ENCODE data around the gene COL9A3.

The COL9A3 gene

GRCh38 chr20:62850333-62850974 lies 33.6 kb downstream of the COL9A3 start:
- TF ChIP-seq FOXM1 (IDR thresholded peaks at IDR 0.05; ENCODE audit: borderline replicate concordance, low read depth): no peak
- TF ChIP-seq NFIC (IDR thresholded peaks at IDR 0.05): no peak
- TF ChIP-seq EGR1 (IDR thresholded peaks at IDR 0.05): no peak
- no peak for TF ChIP-seq CEBPB (IDR thresholded peaks at IDR 0.05)
- TF ChIP-seq USF1 (IDR thresholded peaks at IDR 0.05): no peak
- no peak for TF ChIP-seq YY1 (IDR thresholded peaks at IDR 0.05; ENCODE audit: low read depth)
- TF ChIP-seq TCF12 (IDR thresholded peaks at IDR 0.05; ENCODE audit: low read depth): no peak
- TF ChIP-seq ZBTB7A (IDR thresholded peaks at IDR 0.05; ENCODE audit: low read depth): no peak
- TF ChIP-seq RAD21 (IDR thresholded peaks at IDR 0.05; ENCODE audit: low read depth): no peak
- no peak for TF ChIP-seq REST (IDR thresholded peaks at IDR 0.05; ENCODE audit: low read depth)

- TF ChIP-seq RAD21 (IDR thresholded peaks at IDR 0.05; ENCODE audit: low read depth): no peak
- no peak for TF ChIP-seq YY1 (IDR thresholded peaks at IDR 0.05; ENCODE audit: low read depth)
- TF ChIP-seq ZBTB7A (IDR thresholded peaks at IDR 0.05; ENCODE audit: low read depth): no peak
- TF ChIP-seq TAF1 (IDR thresholded peaks at IDR 0.05; ENCODE audit: low read depth): no peak
- TF ChIP-seq USF1 (IDR thresholded peaks at IDR 0.05): no peak
- TF ChIP-seq TEAD4 (IDR thresholded peaks at IDR 0.05): no peak
- no peak for TF ChIP-seq NFIC (IDR thresholded peaks at IDR 0.05)
- no peak for TF ChIP-seq CEBPB (IDR thresholded peaks at IDR 0.05)
- TF ChIP-seq CREB1 (IDR thresholded peaks at IDR 0.05; ENCODE audit: low read depth): no peak
- TF ChIP-seq TCF12 (IDR thresholded peaks at IDR 0.05; ENCODE audit: low read depth): no peak
- no peak for TF ChIP-seq EGR1 (IDR thresholded peaks at IDR 0.05)
- TF ChIP-seq REST (IDR thresholded peaks at IDR 0.05; ENCODE audit: low read depth): no peak
- no peak for TF ChIP-seq FOXM1 (IDR thresholded peaks at IDR 0.05; ENCODE audit: borderline replicate concordance, low read depth)
- TF ChIP-seq MAX (IDR thresholded peaks at IDR 0.05): no peak
- no peak for TF ChIP-seq EP300 (IDR thresholded peaks at IDR 0.05; ENCODE audit: borderline replicate concordance)
These were observed 35.3 kb downstream of the COL9A3 start for GRCh38 chr20:62852196-62852595.

GRCh38 chr20:62852841-62853240 lies 36.0 kb downstream of the COL9A3 start:
- TF ChIP-seq EP300 (IDR thresholded peaks at IDR 0.05; ENCODE audit: borderline replicate concordance) (no peak), REST (IDR thresholded peaks at IDR 0.05; ENCODE audit: low read depth) (no peak), CREB1 (IDR thresholded peaks at IDR 0.05; ENCODE audit: low read depth) (no peak), YY1 (IDR thresholded peaks at IDR 0.05; ENCODE audit: low read depth) (no peak), EGR1 (IDR thresholded peaks at IDR 0.05) (no peak), NFIC (IDR thresholded peaks at IDR 0.05) (no peak), USF1 (IDR thresholded peaks at IDR 0.05) (no peak), MAX (IDR thresholded peaks at IDR 0.05) (no peak), RAD21 (IDR thresholded peaks at IDR 0.05; ENCODE audit: low read depth) (no peak), TCF12 (IDR thresholded peaks at IDR 0.05; ENCODE audit: low read depth) (no peak), FOXM1 (IDR thresholded peaks at IDR 0.05; ENCODE audit: borderline replicate concordance, low read depth) (no peak), ZBTB7A (IDR thresholded peaks at IDR 0.05; ENCODE audit: low read depth) (no peak), CEBPB (IDR thresholded peaks at IDR 0.05) (no peak), TAF1 (IDR thresholded peaks at IDR 0.05; ENCODE audit: low read depth) (no peak)

GRCh38 chr20:62854121-62854520 lies 37.3 kb downstream of the COL9A3 start:
- TF ChIP-seq FOXM1 (IDR thresholded peaks at IDR 0.05; ENCODE audit: borderline replicate concordance, low read depth) (no peak), ZBTB7A (IDR thresholded peaks at IDR 0.05; ENCODE audit: low read depth) (no peak), TAF1 (IDR thresholded peaks at IDR 0.05; ENCODE audit: low read depth) (no peak), RAD21 (IDR thresholded peaks at IDR 0.05; ENCODE audit: low read depth) (no peak), EP300 (IDR thresholded peaks at IDR 0.05; ENCODE audit: borderline replicate concordance) (no peak), TCF12 (IDR thresholded peaks at IDR 0.05; ENCODE audit: low read depth) (no peak), MAX (IDR thresholded peaks at IDR 0.05) (no peak), USF1 (IDR thresholded peaks at IDR 0.05) (no peak), EGR1 (IDR thresholded peaks at IDR 0.05) (no peak), NFIC (IDR thresholded peaks at IDR 0.05) (no peak), CEBPB (IDR thresholded peaks at IDR 0.05) (no peak), REST (IDR thresholded peaks at IDR 0.05; ENCODE audit: low read depth) (no peak), CREB1 (IDR thresholded peaks at IDR 0.05; ENCODE audit: low read depth) (no peak), TEAD4 (IDR thresholded peaks at IDR 0.05) (no peak), YY1 (IDR thresholded peaks at IDR 0.05; ENCODE audit: low read depth) (no peak)
